ENCODE data around the gene APPBP2. TPM values are rescaled to one million over a fixed set of nuclear protein-coding genes. Genes with fewer than 3 reads are reported as not detected.

The APPBP2 gene
- total and polyA plus RNA-seq, 2 donors (not counting 3 experiments of a cell fraction or from before 2014, with no cell fraction given) = 8.4 to 49.1 TPM

- Histone ChIP-seq H3K9ac (replicated peaks; ENCODE audit: extremely low read depth, insufficient read depth, low read length) (no peak overlapping the region), H3K4me3 (replicated peaks in 1 of 3; ENCODE audit: insufficient read depth in 1 of 3, low read depth in 1 of 3, low read length in 3 of 3) (no peak overlapping the region), H3K36me3 (ENCODE audit: control insufficient read depth in 2 of 2, extremely low read depth in 1 of 2, insufficient read depth in 2 of 2, low read length in 2 of 2) (no peaks in the 10 kb centered on the region), H4K20me1 (replicated peaks; ENCODE audit: control insufficient read depth, extremely low read depth, insufficient read depth, low read length) (no peaks in the 10 kb centered on the region), H3K9me1 (replicated peaks; ENCODE audit: control insufficient read depth, extremely low read depth, insufficient read depth, low read length) (no peaks in the 10 kb centered on the region), H3K9me3 (replicated peaks; ENCODE audit: control insufficient read depth, insufficient read depth, low read length) (no peaks in the 10 kb centered on the region), H3K27me3 (ENCODE audit: control insufficient read depth in 2 of 2, insufficient read depth in 2 of 2, low read length in 2 of 2) (no peaks in the 10 kb centered on the region), H3K27ac (ENCODE audit: insufficient read depth, low read depth, low read length) (no peak overlapping the region), H3K4me1 (ENCODE audit: control insufficient read depth, extremely low read depth, insufficient read depth, low read length) (no peaks in the 10 kb centered on the region), H2AFZ (ENCODE audit: low read depth, low read length) (no peak overlapping the region), H3K79me2 (ENCODE audit: control insufficient read depth, insufficient read depth, low read length) (no peaks in the 10 kb centered on the region), H3K4me2 (ENCODE audit: insufficient read depth, low read length) (no peak overlapping the region)
- TF ChIP-seq JUN (IDR thresholded peaks at IDR 0.05; ENCODE audit: borderline replicate concordance, insufficient read depth, insufficient read length, low read depth) (no peak), GATA2 (IDR thresholded peaks at IDR 0.05; ENCODE audit: insufficient read depth, insufficient read length, low read depth, low read length) (no peak), EZH2 (IDR thresholded peaks at IDR 0.05; ENCODE audit: borderline replicate concordance, low read depth, low read length, severe bottlenecking) (no peak), POLR2A (IDR thresholded peaks at IDR 0.05; ENCODE audit: low read depth, low read length) (no peak), FOS (IDR thresholded peaks at IDR 0.05; ENCODE audit: borderline replicate concordance, insufficient read depth, low read length) (no peak), CTCF (IDR thresholded peaks at IDR 0.05; ENCODE audit: extremely low read depth in 1 of 2, insufficient read depth in 1 of 2, low read depth in 1 of 2, low read length in 2 of 2) (no peak), MYC (IDR thresholded peaks at IDR 0.05; ENCODE audit: low read depth, low read length) (no peak), POLR2AphosphoS5 (IDR thresholded peaks at IDR 0.05; ENCODE audit: insufficient read depth, low read depth, low read length) (no peak)
- TF ChIP-seq, protein P1, sequence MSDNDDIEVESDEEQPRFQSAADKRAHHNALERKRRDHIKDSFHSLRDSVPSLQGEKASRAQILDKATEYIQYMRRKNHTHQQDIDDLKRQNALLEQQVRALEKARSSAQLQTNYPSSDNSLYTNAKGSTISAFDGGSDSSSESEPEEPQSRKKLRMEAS (IDR thresholded peaks at IDR 0.05; ENCODE audit: insufficient read depth, insufficient read length) = no peak
- CTCF ChIA-PET = interaction anchor here (1.0 to 1.3 kb wide), 4 partner anchors 9 to 65 kb away, joined by 3 to 6 read pairs (median 4); partner anchors contain the start of genes APPBP2 and PPM1D
- FAIRE-seq = peak; percentile 4
- POLR2A ChIA-PET = no interaction called here
- no TSS peak for BruUV-seq (replicated peaks)
- dilution Hi-C loops (cut with MboI; ENCODE audit: extremely low pct_ligation_motif_present, low sequenced_read_pairs) = no loop called here
- intact Hi-C loops (cut with micrococcal nuclease) = no loop called here
- no peak for DNase-seq (ENCODE audit: low read depth, low spot score)
Measured at GRCh38 chr17:60535382-60536279, 9.6 kb upstream of the APPBP2 start.
